Measurements from ENCODE around the gene IP6K3.

The IP6K3 gene

GRCh38 chr6:33719326-33719987 is 27.2 kb downstream of the IP6K3 start:
- no peak for DNase-seq

GRCh38 chr6:33718713-33719112 is 28.0 kb downstream of the IP6K3 start:
- no peak for DNase-seq

GRCh38 chr6:33717934-33718455 is 28.7 kb downstream of the IP6K3 start:
- DNase-seq, result no peak

- no peak for DNase-seq
Measured at GRCh38 chr6:33716890-33717632, 29.6 kb downstream of the IP6K3 start.

GRCh38 chr6:33716379-33716778 is 30.3 kb downstream of the IP6K3 start:
- DNase-seq, result no peak

- no peak for DNase-seq
Measured at GRCh38 chr6:33714385-33715040, 32.2 kb downstream of the IP6K3 start.

GRCh38 chr6:33713786-33714185 is 32.9 kb downstream of the IP6K3 start:
- no peak for DNase-seq

GRCh38 chr6:33712914-33713313 is 33.8 kb downstream of the IP6K3 start:
- DNase-seq, result no peak

GRCh38 chr6:33711140-33712129 is 35.3 kb downstream of the IP6K3 start, which contains the start of gene UQCC2:
Gene UQCC2 (minus strand): TSS chr6:33711700. CDS start chr6:33711686, 14 bp downstream.
- DNase-seq, result peak; percentile 97

GRCh38 chr6:33710296-33711121 is 36.2 kb downstream of the IP6K3 start:
- DNase-seq, result no peak

GRCh38 chr6:33709605-33710295 is 37.0 kb downstream of the IP6K3 start:
- no peak for DNase-seq

- no peak for DNase-seq
Measured at GRCh38 chr6:33708516-33709204, 38.0 kb downstream of the IP6K3 start.

- no peak for DNase-seq
Measured at GRCh38 chr6:33707771-33708170, 38.9 kb downstream of the IP6K3 start.

- no peak for DNase-seq
Measured at GRCh38 chr6:33705955-33706725, 40.6 kb downstream of the IP6K3 start.

GRCh38 chr6:33705268-33705885 is 41.3 kb downstream of the IP6K3 start:
- no peak for DNase-seq

- DNase-seq, result no peak
Measured at GRCh38 chr6:33704215-33705066, 42.3 kb downstream of the IP6K3 start.

GRCh38 chr6:33702345-33702977 is 44.2 kb downstream of the IP6K3 start:
- peak; percentile 46 to 53 for DNase-seq
